Measurements from ENCODE around the gene PTPN11.

DNA sequence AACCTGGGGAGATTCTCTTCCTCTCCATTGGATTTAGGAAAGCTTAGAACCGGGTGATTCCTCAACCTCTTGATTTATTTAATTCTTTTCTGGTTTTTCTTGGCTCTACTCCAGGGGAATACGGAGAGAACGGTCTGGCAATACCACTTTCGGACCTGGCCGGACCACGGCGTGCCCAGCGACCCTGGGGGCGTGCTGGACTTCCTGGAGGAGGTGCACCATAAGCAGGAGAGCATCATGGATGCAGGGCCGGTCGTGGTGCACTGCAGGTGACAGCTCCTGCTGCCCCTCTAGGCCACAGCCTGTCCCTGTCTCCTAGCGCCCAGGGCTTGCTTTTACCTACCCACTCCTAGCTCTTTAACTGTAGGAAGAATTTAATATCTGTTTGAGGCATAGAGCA lies 67.6 kb downstream of the PTPN11 start:
- TF ChIP-seq, protein P1, sequence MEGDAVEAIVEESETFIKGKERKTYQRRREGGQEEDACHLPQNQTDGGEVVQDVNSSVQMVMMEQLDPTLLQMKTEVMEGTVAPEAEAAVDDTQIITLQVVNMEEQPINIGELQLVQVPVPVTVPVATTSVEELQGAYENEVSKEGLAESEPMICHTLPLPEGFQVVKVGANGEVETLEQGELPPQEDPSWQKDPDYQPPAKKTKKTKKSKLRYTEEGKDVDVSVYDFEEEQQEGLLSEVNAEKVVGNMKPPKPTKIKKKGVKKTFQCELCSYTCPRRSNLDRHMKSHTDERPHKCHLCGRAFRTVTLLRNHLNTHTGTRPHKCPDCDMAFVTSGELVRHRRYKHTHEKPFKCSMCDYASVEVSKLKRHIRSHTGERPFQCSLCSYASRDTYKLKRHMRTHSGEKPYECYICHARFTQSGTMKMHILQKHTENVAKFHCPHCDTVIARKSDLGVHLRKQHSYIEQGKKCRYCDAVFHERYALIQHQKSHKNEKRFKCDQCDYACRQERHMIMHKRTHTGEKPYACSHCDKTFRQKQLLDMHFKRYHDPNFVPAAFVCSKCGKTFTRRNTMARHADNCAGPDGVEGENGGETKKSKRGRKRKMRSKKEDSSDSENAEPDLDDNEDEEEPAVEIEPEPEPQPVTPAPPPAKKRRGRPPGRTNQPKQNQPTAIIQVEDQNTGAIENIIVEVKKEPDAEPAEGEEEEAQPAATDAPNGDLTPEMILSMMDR (IDR thresholded peaks at IDR 0.05): no peak
- TF ChIP-seq POLR2A (IDR thresholded peaks at IDR 0.05): no peak

All from stomach (tissue), 4 donors.